ENCODE results near the gene MYO10. TPM values are rescaled to one million over a fixed set of nuclear protein-coding genes. Genes with fewer than 3 reads are reported as not detected.
"Not testable (repeated sequence)": the region's sequence is repeated elsewhere in the genome, so short reads cannot be mapped to it uniquely, and the experiment has no call there.

The MYO10 gene
- total RNA-seq, 4 donors from 2014 or later, result 3.4 to 28.7 (median 13.4) TPM

- intact Hi-C loops (cut with DNase I; ENCODE audit: low total_unique reads), result no loop called here
- Histone ChIP-seq H3K27me3 (no peaks in the 10 kb centered on the region), H3K36me3 (peaks cover 0 to 4% of the 10 kb centered on the region in 2 donors), H3K4me1 (no peaks in the 10 kb centered on the region), H3K4me3 (no peak overlapping the region), H3K9me3 (no peaks in the 10 kb centered on the region), H3K27ac (no peak overlapping the region)
- DNase-seq (no peak), ATAC-seq (no peak)
- TF ChIP-seq CTCF (IDR thresholded peaks at IDR 0.05 in 4 of 5, conservative IDR thresholded peaks at IDR 0.05 in 1 of 5), result no peak
- no peak for TF ChIP-seq POLR2A (IDR thresholded peaks at IDR 0.05)
- in situ Hi-C loops (cut with MboI; ENCODE audit: low sequenced_read_pairs in 4 of 4), result no loop called here
These were observed 178.0 kb downstream of the MYO10 start for GRCh38 chr5:16757989-16758501.

GRCh38 chr5:16757577-16757976 is 178.5 kb downstream of the MYO10 start:
- in situ Hi-C loops (cut with MboI; ENCODE audit: low sequenced_read_pairs in 4 of 4); H3K36me3 ChIP-seq; H3K27ac ChIP-seq; H3K4me3 ChIP-seq; H3K9me3 ChIP-seq; H3K27me3 ChIP-seq; ATAC-seq; intact Hi-C loops (cut with DNase I; ENCODE audit: low total_unique reads); H3K4me1 ChIP-seq; DNase-seq: not testable (repeated sequence)

- intact Hi-C loops (cut with DNase I; ENCODE audit: low total_unique reads) (no loop called here), in situ Hi-C loops (cut with MboI; ENCODE audit: low sequenced_read_pairs in 4 of 4) (no loop called here)
- Histone ChIP-seq H3K9me3 (no peaks in the 10 kb centered on the region), H3K36me3 (peaks cover 0 to 4% of the 10 kb centered on the region in 2 donors), H3K27ac (no peak overlapping the region), H3K27me3 (no peaks in the 10 kb centered on the region), H3K4me1 (no peaks in the 10 kb centered on the region), H3K4me3 (no peak overlapping the region)
- no peak for ATAC-seq
- TF ChIP-seq CTCF (IDR thresholded peaks at IDR 0.05 in 4 of 5, conservative IDR thresholded peaks at IDR 0.05 in 1 of 5) (no peak), POLR2A (IDR thresholded peaks at IDR 0.05) (no peak)
- no peak for DNase-seq
These were observed 178.9 kb downstream of the MYO10 start for GRCh38 chr5:16757146-16757545.

- no peak for TF ChIP-seq CTCF (IDR thresholded peaks at IDR 0.05 in 4 of 5, conservative IDR thresholded peaks at IDR 0.05 in 1 of 5)
- no peak for TF ChIP-seq POLR2A (IDR thresholded peaks at IDR 0.05)
- DNase-seq (no peak), ATAC-seq (no peak)
- Histone ChIP-seq H3K36me3 (peaks cover 0 to 4% of the 10 kb centered on the region in 2 donors), H3K4me1 (no peaks in the 10 kb centered on the region), H3K9me3 (no peaks in the 10 kb centered on the region), H3K4me3 (no peak overlapping the region), H3K27me3 (no peaks in the 10 kb centered on the region), H3K27ac (no peak overlapping the region)
- in situ Hi-C loops (cut with MboI; ENCODE audit: low sequenced_read_pairs in 4 of 4), result no loop called here
- intact Hi-C loops (cut with DNase I; ENCODE audit: low total_unique reads), result no loop called here
These were observed 179.4 kb downstream of the MYO10 start for GRCh38 chr5:16756692-16757091.

- intact Hi-C loops (cut with DNase I; ENCODE audit: low total_unique reads), result no loop called here
- Histone ChIP-seq H3K4me3 (no peak overlapping the region), H3K9me3 (no peaks in the 10 kb centered on the region), H3K4me1 (no peaks in the 10 kb centered on the region), H3K27me3 (no peaks in the 10 kb centered on the region), H3K27ac (no peak overlapping the region), H3K36me3 (peaks cover 0 to 4% of the 10 kb centered on the region in 2 donors)
- TF ChIP-seq CTCF (IDR thresholded peaks at IDR 0.05 in 4 of 5, conservative IDR thresholded peaks at IDR 0.05 in 1 of 5) (no peak), POLR2A (IDR thresholded peaks at IDR 0.05) (no peak)
- ATAC-seq (no peak), DNase-seq (no peak)
- in situ Hi-C loops (cut with MboI; ENCODE audit: low sequenced_read_pairs in 4 of 4), result no loop called here
These were observed 180.4 kb downstream of the MYO10 start for GRCh38 chr5:16755641-16756040.
